PC-3 (cell line): Measurements from ENCODE around the gene MICU1. TPM values are rescaled to one million over a fixed set of nuclear protein-coding genes. Genes with fewer than 3 reads are reported as not detected.

Experiments used
- ATAC-seq: fragments of 200-7000 bp; cut with Tn5 transposase; 2 replicates; pipeline ENCODE4 v1.9.1; 2020; ENCODE audit warnings: mild to moderate bottlenecking, moderate library complexity
- BruUV-seq: library from RNA; stranded (reverse); fragments of 400-500 nt; replicated peaks from 2 replicates; lab custom pipeline; 2021; lab: Mats Ljungman, UMichigan
- CTCF ChIA-PET: fragments of 300-600 bp; sonication (Branson Sonifier 250); formaldehyde crosslinking; loops from one replicate; lab custom pipeline; 2022; ENCODE audit warnings: antibody characterized with exemption; lab: Charles Lee
- POLR2A ChIA-PET: fragments of 300-600 bp; sonication (Branson Sonifier 250); formaldehyde crosslinking; loops from one replicate; lab custom pipeline; 2022; ENCODE audit warnings: antibody characterized with exemption; ENCODE audit not compliant: unreplicated experiment; lab: Charles Lee
- DNase-seq: peaks from one replicate; pipeline ENCODE4 v3.0.0-alpha.2; 2015
- H2AFZ ChIP-seq: fragments of 300-600 bp; sonication (generic); 2 replicates; pipeline ENCODE4 v1.6.0; 2016; ENCODE audit warnings: antibody characterized with exemption, low read length
- H3F3A ChIP-seq: fragments of 300-600 bp; sonication (generic); one replicate; pipeline ENCODE4 v1.6.0; 2017; ENCODE audit warnings: antibody characterized with exemption, low read length, control low read depth, mild to moderate bottlenecking; ENCODE audit not compliant: unreplicated experiment
- H3K27ac ChIP-seq: fragments of 300-600 bp; sonication (generic); 2 replicates; pipeline ENCODE4 v1.5.1; 2016; ENCODE audit warnings: mild to moderate bottlenecking, low read length
- H3K27me3 ChIP-seq: fragments of 300-600 bp; sonication (generic); 2 replicates; pipeline ENCODE4 v1.6.1; 2016; ENCODE audit warnings: low read length, mixed read lengths
- H3K36me3 ChIP-seq: fragments of 300-600 bp; sonication (generic); 2 replicates; pipeline ENCODE4 v1.6.1; 2016; ENCODE audit warnings: low read depth, mixed run types, low read length, mixed read lengths
- H3K4me1 ChIP-seq: fragments of 300-600 bp; sonication (generic); 2 replicates; pipeline ENCODE4 v1.5.1; 2016; ENCODE audit warnings: low read length; ENCODE audit not compliant: insufficient read depth
- H3K4me2 ChIP-seq: fragments of 300-600 bp; sonication (generic); 2 replicates; pipeline ENCODE4 v1.6.0; 2016; ENCODE audit warnings: low read length
- H3K4me3 ChIP-seq: fragments of 300-600 bp; sonication (generic); 2 replicates; pipeline ENCODE4 v1.5.1; 2016; ENCODE audit warnings: mild to moderate bottlenecking, low read length, mixed read lengths
- H3K79me2 ChIP-seq: fragments of 300-600 bp; sonication (generic); 2 replicates; pipeline ENCODE4 v1.6.1; 2017; ENCODE audit warnings: low read length, mixed read lengths
- H3K9ac ChIP-seq: fragments of 300-600 bp; sonication (generic); 2 replicates; pipeline ENCODE4 v1.6.0; 2016; ENCODE audit warnings: mild to moderate bottlenecking, low read length
- H3K9me2 ChIP-seq: fragments of 300-600 bp; sonication (generic); replicated peaks from 2 replicates; pipeline ENCODE4 v1.6.1; 2016; ENCODE audit warnings: mixed run types, low read length, mixed read lengths
- H3K9me3 ChIP-seq: fragments of 300-600 bp; sonication (generic); 2 replicates; pipeline ENCODE4 v1.6.1; 2016; ENCODE audit warnings: low read length, mixed read lengths
- H4K20me1 ChIP-seq: fragments of 300-600 bp; sonication (generic); 2 replicates; pipeline ENCODE4 v1.6.1; 2016; ENCODE audit warnings: low read length, mixed read lengths
- EZH2 ChIP-seq: fragments of 300-600 bp; sonication (generic); IDR thresholded peaks from one replicate; pipeline ENCODE4 v1.6.1; 2017; ENCODE audit warnings: antibody characterized with exemption, mild to moderate bottlenecking, low read length; ENCODE audit not compliant: unreplicated experiment
- EZH2phosphoT487 ChIP-seq: fragments of 300-600 bp; sonication (generic); IDR thresholded peaks from 2 replicates; pipeline ENCODE4 v1.6.1; 2018; ENCODE audit warnings: mild to moderate bottlenecking, antibody characterized with exemption, low read length, borderline replicate concordance
- intact Hi-C: fragments of 100-400 bp; cut with micrococcal nuclease; formaldehyde crosslinking; loops from 2 replicates; pipeline ENCODE4 v1.9.0; 2023
- total RNA-seq: library from RNA; depleted of rRNA; stranded (reverse); fragments of >200 nt; gene quantifications from 2 replicates; pipeline ENCODE4 v1.2.3, GENCODE V29; 2014
- TF ChIP-seq, protein P1 (sequence below): fragments of 300-600 bp; sonication (generic); conservative IDR thresholded peaks from 2 replicates; pipeline ENCODE4 v1.5.1; 2017; ENCODE audit warnings: antibody characterized with exemption, low read depth, mild to moderate bottlenecking, low read length

Gene MICU1
- total RNA-seq, 1 experiment from 2014 or later = 19.8 TPM

DNA sequence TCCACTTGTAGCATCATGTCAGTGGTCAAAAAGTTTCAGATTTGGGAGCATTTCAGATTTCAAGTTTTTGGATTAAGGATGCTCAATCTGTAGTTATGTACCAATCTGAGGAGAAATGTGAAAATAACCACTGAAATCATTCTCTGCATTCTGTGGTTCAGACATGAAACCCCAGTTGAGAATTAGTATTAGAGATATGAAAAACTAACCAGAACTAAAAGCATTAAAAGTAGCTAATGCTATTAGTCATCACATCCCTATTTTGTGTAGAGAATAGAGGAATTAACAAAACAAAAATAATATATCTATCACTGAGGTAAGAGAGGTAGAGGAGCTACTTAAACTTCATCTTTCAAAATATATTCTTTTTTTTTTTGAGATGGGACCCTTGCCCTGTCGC is 28.0 kb downstream of the MICU1 start:
- H3K4me3 ChIP-seq = no peak overlapping the region
- no peak overlapping the region for H2AFZ ChIP-seq
- ChIA-PET POLR2A (interaction anchor here (0.5 kb wide), 1 partner anchor 187 kb away, joined by 3 read pairs; no protein-coding TSS in a partner anchor), CTCF (no interaction called here)
- H3K9ac ChIP-seq = no peak overlapping the region
- H3K4me1 ChIP-seq = no peaks in the 10 kb centered on the region
- no peaks in the 10 kb centered on the region for H3K36me3 ChIP-seq
- intact Hi-C loops = no loop called here
- DNase-seq (no peak), ATAC-seq (no peak)
- H3F3A ChIP-seq = no peaks in the 10 kb centered on the region
- H3K9me3 ChIP-seq = no peaks in the 10 kb centered on the region
- BruUV-seq = no TSS peak
- no peak overlapping the region for H3K4me2 ChIP-seq
- no peaks in the 10 kb centered on the region for H3K27me3 ChIP-seq
- H3K79me2 ChIP-seq = no peaks in the 10 kb centered on the region
- no peaks in the 10 kb centered on the region for H4K20me1 ChIP-seq
- no peaks in the 10 kb centered on the region for H3K9me2 ChIP-seq
- no peak overlapping the region for H3K27ac ChIP-seq
- TF ChIP-seq, protein P1, sequence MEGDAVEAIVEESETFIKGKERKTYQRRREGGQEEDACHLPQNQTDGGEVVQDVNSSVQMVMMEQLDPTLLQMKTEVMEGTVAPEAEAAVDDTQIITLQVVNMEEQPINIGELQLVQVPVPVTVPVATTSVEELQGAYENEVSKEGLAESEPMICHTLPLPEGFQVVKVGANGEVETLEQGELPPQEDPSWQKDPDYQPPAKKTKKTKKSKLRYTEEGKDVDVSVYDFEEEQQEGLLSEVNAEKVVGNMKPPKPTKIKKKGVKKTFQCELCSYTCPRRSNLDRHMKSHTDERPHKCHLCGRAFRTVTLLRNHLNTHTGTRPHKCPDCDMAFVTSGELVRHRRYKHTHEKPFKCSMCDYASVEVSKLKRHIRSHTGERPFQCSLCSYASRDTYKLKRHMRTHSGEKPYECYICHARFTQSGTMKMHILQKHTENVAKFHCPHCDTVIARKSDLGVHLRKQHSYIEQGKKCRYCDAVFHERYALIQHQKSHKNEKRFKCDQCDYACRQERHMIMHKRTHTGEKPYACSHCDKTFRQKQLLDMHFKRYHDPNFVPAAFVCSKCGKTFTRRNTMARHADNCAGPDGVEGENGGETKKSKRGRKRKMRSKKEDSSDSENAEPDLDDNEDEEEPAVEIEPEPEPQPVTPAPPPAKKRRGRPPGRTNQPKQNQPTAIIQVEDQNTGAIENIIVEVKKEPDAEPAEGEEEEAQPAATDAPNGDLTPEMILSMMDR = no peak
- no peak for TF ChIP-seq EZH2
- no peak for TF ChIP-seq EZH2phosphoT487

DNA sequence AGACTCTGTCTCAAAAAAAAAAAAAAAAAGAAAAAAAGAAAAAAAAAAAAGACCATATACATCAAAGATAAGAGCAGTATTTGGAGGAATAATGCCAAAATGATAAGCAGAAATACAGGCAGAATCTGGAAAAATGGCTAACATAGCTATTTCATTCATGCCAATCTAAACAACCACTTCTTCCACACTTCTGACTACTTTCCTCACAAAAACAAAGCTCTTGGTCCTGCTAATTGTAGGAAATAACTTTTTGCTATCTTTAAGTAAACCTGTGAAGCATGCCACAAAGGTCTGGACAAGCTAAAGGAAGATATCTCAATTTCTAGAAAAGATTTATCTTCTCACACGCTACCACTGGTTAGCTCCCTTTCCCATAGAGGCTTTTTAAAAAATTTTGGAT is 30.4 kb downstream of the MICU1 start:
- no peak overlapping the region for H3K27ac ChIP-seq
- H3K27me3 ChIP-seq = no peaks in the 10 kb centered on the region
- no peaks in the 10 kb centered on the region for H3K9me2 ChIP-seq
- TF ChIP-seq, protein P1 = no peak
- TF ChIP-seq EZH2 (no peak), EZH2phosphoT487 (no peak)
- DNase-seq (no peak), ATAC-seq (no peak)
- no peaks in the 10 kb centered on the region for H3K79me2 ChIP-seq
- ChIA-PET CTCF (no interaction called here), POLR2A (no interaction called here)
- H3K4me2 ChIP-seq = no peak overlapping the region
- H4K20me1 ChIP-seq = no peaks in the 10 kb centered on the region
- no TSS peak for BruUV-seq
- H3K9ac ChIP-seq = no peak overlapping the region
- no peaks in the 10 kb centered on the region for H3K4me1 ChIP-seq
- H3F3A ChIP-seq = no peaks in the 10 kb centered on the region
- no peak overlapping the region for H2AFZ ChIP-seq
- intact Hi-C loops = no loop called here
- H3K9me3 ChIP-seq = no peaks in the 10 kb centered on the region
- no peak overlapping the region for H3K4me3 ChIP-seq
- H3K36me3 ChIP-seq = no peaks in the 10 kb centered on the region

DNA sequence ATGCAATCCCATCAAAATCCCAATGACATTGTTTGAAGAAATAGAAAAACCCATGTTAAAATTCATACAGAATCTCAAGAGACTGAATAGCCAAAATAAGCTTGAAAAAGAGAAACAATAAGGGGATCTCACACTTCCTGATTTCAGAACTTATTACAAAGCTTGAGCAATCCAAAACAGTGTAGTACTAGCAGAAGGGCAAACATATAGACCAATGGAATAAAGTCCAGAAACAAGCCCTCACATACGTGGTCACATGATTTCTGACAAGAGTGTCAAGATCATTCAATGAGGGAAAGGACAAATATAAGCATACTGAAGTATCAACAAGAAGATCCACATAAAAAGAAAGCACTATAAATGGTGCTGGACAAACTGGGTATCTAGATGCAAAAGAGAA is 31.9 kb downstream of the MICU1 start:
- Histone ChIP-seq H3K27ac (no peak overlapping the region), H3K79me2 (0 out of 2 replicates have a peak, but pooled peaks cover 4% of the 10 kb centered on the region), H3F3A (no peaks in the 10 kb centered on the region), H3K9ac (no peak overlapping the region), H3K4me3 (no peak overlapping the region), H3K4me1 (no peaks in the 10 kb centered on the region), H3K4me2 (no peak overlapping the region), H3K36me3 (no peaks in the 10 kb centered on the region), H3K9me2 (no peaks in the 10 kb centered on the region), H3K9me3 (no peaks in the 10 kb centered on the region), H4K20me1 (no peaks in the 10 kb centered on the region), H2AFZ (no peak overlapping the region), H3K27me3 (no peaks in the 10 kb centered on the region)
- ChIA-PET CTCF (no interaction called here), POLR2A (no interaction called here)
- ATAC-seq = no peak
- intact Hi-C loops = no loop called here
- TF ChIP-seq, protein P1 = no peak
- TF ChIP-seq EZH2 (no peak), EZH2phosphoT487 (no peak)
- no TSS peak for BruUV-seq
- no peak for DNase-seq
